KG1 (cell line): Measurements from ENCODE around the gene GALNT10.
"Not testable (repeated sequence)": the region's sequence is repeated elsewhere in the genome, so short reads cannot be mapped to it uniquely, and the experiment has no call there.

Source experiments
- DNase-seq: peaks from one replicate; lab custom pipeline; 2025; lab: John Stamatoyannopoulos, UW

GALNT10 gene

DNA sequence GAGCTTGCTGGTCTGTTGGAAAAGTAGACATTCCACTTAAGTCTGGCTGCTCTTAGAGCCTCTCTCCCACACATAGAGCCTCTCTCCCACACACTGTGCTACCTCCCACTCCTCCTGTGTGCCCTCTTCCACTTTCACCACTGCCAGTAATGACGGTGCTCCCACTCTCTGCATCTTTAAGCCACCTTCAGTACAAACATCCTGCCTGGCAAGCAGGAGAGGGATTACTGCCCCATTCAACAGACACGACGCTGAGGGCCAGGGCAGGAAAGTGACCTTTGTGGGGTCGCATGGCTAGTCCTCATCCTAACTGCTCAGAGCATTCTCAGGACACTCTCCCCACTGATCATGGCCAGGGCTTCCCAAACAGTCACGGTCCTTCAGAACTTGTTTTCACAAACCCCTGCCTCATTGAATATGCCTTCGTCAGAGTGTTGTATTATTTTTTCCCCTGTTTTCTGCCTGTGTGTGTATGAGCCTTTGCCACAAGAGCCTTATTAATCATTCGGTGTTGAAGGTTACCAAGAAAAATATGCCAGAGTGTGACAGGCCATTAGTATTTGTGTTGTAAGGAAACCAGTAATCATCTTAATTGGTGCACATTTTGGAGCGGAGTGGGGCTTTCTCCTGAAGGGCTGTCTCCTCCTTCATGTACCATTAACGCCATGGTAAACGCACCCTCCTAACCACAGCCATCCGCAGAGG is 168.1 kb downstream of the GALNT10 start:
- no peak for DNase-seq

DNA sequence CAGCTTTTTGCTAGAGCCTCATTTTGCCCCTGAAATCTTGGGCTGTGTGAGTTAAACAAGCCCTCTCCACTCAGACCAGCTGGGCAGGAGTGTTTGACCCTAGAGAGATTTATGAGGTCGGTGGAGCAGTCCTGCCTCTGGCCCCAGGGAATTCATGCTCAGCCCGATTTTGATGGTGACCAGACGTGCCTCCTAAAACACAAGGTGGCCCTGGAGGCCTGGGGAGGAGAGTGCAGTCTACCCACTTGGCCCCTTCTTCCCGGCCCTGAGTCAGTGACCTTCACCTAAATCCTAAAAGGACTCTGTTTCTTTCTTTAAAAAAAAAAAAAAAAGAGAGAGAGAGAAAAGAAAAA is 168.7 kb downstream of the GALNT10 start:
- no peak for DNase-seq

DNA sequence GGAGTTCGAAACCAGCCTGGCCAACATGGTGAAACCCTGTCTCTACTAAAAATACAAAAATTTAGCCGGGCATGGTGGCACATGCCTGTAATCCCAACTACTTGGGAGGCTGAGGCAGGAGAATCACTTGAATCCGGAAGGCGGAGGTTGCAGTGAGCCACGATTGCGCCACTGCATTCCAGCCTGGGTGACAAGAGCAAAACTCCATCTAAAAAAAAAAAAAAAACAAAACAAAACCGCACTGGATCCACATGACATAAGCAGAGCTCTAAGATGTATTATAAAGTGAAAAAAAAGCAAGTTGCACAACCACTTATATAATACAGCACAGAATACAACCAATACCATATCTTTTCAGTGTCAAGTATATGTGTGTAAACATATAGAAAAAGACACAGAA is 169.7 kb downstream of the GALNT10 start:
- not testable (repeated sequence) for DNase-seq

DNA sequence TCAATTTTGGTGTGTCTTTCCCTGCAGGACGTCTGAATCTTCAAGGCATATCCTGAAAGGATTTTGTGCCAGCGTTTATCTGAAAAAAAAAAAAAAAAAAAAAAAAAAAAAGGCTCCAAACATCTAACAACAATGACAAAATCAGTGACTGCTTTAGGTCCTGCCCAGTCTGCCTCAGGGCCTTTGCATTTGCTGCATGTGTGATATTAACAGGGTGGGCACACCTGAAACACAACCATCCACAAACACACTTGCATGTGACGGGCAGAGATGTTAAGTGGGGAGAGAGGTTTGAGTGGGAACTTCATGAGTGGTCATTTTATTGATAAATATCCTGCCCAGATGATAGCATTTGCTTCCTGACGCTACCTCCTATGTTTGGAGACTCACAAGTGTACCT is 172.9 kb downstream of the GALNT10 start:
- no peak for DNase-seq

DNA sequence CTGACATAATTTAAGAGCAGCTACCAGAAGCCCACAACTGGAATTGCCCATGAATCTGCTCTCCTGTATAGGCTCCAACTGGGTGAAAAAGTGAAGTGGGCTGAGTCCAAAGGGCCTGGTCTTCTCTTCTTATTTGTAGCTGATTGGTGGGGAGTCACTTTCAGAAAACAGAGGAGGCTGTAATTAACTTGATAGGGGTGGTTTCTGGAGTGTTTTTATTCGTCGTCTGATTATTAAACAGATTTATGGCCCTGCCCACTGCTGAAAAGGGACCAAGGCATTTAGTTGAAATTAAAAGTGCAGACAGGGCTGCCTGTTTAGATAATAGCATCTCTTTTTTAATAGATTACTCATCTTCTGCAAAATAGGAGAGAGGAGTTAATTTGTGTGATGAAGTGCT is 174.2 kb downstream of the GALNT10 start:
- DNase-seq = no peak

DNA sequence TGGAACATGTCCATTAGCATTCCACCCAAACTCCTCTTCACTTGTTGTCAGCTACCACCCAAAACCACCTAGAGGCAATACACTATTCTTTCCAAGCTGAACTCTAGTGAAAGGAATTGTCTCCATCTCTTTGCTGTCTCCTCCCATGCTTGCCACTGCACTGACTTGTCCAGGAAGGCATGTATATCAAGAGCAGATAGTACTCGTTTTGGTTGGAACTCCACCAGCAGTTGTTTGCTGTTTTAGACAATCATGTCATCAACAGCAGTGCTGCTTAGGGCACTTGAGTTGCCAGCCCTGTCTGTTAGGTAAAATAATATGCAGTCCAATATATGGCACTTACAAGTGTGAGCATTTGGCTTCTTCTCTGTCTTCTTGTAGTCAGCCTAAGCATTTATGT is 175.3 kb downstream of the GALNT10 start:
- no peak for DNase-seq

DNA sequence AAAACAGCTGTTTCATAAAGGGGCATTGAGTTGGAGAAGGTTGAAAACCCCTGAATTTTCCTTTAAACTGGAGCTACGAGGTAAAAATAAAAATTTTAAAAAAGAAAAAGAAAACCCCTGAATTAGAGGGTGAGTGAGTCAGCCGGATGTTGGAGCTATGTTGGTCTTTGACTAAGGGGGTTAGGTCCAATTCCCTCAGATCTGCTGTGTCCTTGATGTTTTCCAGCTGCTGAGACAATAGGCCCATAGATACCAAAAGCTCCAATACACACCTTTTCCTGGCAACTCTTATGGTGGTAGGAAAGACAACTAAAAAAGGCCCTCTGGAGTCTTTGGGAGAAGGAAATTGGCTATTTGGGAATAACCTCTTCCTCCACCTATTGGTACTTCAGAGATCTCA is 175.8 kb downstream of the GALNT10 start:
- DNase-seq = no peak

DNA sequence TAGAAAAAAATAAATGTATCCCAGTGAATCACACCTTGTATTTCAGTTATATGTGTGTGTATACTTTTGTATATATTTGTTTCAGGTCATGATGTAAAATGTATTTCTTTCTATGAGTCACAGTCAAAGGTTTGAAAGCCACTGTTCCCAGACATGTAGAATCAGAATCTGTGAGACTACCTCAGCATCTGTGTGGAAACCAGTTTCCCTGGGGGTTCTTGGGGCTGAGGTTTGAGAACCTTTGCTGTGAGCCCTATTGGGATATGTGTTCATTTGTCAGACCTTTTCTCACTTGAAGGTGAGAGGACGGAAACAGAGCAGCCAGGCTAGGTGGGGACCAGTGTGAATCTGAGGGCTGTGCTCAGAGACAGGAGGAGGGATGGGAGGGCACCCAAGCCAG is 176.6 kb downstream of the GALNT10 start:
- no peak for DNase-seq

DNA sequence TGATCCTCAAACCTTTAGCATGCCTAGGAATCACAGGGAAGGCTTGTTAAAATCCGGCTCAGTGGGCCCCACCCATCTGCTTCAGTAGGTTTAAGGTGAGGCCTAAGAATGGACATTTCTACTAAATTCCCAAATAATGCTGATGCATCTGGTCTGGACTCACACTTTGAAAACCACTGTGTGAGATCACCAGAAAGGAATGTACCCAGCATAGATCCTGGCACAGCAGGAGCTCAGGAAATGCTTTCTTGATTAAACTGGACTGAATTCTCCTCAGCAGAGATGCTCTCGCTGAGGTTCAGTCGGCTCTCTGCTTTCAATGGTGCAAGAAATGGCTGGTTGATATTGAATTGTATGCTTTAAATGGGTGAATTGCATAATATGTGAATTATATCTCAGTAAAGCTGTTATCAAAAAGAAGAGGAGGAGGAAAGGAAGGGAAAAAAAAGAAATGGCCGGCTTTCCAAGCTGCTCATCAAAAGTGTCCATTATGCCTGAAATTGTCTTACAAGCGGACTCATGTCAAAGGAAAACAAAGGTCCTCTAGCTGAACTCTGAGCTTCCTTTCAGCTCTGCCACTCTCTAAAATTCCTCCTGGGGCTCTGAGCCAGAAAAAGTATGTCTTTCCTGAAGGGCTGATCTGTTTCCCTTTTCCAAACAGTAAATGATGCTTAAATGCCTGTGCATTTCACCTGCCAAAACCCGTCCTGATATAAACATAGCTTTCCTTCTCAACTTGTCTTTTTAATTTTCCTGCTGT is 177.7 kb downstream of the GALNT10 start:
- no peak for DNase-seq

DNA sequence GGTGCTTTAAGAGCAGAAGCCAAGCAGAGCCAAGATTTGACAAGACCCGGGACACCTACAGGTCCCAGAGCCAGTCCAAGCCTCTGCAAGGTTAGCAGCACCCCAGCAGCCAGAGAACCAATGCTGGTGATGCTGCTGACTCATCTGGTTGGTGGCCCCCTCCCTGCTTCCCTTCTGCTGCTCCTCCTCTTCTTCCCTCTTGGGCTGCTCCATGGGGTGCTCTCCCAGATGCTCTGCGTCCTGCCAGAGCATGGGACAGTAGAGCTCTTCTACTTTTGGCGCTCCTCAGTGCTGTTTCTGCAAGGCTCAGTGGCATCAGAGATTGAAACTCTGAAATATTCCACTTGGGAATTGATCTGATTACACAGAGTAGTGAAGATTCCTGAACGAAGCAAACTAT is 179.1 kb downstream of the GALNT10 start:
- DNase-seq = no peak

DNA sequence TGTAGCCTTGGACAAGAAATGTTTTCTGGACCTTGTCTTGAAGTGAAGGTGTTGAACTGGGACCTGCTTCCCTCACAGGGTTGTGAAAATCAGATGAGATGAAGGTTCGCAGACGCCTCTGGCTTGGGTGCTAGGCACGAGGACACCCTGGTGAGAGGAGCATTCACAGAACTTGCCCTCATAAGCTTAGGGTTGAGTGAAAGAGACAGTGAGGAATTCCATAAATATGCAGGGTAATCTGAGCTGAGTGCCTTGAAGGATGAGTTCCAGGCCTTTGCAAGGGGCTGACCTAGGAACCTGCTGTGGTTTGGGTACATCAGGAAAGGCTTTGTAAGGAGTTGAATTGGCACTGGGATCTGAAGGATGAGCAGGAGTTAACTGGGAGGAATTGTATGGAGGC is 179.6 kb downstream of the GALNT10 start:
- DNase-seq = no peak

DNA sequence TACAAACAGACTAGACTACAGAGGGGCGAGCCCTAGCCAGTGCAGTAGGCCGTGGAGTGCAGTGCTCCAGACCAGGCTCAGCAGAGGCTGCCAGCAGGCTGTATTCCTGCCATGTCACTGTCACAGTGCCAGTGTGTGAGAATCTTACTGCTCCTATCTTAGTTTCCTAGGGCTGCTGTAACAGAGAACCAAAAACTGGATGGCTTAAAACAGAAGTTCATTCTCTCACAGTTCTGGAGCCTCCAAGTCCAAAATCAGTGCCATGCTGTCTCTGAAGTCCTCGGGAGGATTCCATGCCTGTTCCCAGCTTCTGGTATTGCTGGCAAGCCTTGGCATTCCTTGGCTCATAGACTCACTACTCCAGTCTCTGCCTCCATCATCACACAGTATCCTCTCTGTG is 180.3 kb downstream of the GALNT10 start:
- no peak for DNase-seq

DNA sequence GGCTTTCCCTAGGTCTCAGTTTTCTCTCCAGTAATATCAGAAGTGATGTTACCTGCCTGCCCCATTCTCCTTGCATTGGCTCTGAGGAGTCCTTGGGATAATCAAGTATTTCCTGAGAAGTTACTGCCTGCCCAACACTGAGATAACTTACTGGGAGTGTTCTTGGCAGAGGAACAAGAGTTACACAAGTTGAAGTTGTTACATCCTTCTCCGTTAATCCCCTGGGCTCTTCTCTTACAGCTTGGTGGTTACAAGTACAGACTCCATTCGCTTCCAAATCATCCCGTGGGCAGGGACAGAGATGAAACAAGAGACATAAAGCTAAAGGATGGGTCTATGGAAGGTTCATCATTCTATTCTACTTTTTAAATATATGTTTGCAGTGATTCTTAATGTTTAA is 181.2 kb downstream of the GALNT10 start:
- no peak for DNase-seq

DNA sequence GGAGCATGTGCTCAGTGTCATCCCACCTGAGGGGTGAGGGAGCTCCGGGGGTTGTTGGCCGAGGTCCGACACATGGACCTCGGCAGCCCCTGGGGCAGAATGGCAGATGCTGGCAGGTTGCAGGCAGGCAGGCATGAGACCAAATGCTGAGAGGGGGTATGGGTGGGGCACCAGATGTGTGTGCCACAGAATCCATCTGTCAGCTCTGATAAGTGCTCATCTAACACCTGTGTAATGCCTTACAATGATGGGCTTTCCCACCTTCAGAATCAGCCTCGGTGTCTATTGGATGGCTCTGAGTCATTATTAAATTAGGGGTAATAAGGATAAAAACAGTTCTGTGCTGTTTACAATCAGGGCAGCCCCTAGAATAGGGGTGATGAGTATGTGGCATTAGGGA is 182.1 kb downstream of the GALNT10 start:
- DNase-seq = no peak

DNA sequence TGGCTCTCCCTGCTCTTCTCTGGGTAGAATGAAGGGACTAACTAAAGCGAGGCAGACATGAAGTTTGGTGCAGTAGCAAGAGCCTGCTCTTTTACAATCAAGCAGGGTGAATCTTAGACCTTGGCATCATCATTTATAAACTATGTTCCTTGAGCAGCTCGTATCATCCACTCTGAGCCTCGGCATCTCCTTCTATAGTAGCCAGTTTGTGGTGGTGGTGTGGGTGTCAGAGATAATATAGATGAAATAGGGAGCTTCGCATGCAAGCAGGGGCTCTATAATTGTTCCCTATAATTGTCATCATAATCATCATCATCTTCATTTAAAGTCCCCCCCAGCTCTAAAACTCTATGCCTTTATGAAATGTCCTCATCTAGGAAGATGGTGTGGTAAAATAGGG is 182.8 kb downstream of the GALNT10 start:
- no peak for DNase-seq

DNA sequence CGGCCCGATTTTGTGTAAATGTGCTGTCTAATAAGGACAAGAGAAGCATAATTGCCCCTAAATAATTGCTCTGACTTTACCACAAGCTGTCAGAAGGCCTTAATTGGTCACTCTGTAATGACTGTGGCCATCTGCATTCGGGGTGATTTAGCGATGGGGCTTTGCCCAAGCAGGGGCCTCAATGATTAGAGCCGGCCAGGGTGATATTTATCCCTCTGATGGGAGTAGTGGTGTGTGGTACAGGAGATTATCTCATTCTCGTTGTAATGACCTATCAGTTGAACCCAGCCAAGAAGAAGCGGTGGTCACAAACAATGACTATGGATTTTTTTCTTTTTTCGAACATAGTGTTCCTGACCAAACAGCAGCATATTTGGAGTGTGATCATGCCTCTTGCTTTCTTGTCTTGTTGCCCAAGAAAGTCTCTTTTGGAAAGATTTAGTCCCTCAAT is 183.2 kb downstream of the GALNT10 start:
- DNase-seq = no peak

DNA sequence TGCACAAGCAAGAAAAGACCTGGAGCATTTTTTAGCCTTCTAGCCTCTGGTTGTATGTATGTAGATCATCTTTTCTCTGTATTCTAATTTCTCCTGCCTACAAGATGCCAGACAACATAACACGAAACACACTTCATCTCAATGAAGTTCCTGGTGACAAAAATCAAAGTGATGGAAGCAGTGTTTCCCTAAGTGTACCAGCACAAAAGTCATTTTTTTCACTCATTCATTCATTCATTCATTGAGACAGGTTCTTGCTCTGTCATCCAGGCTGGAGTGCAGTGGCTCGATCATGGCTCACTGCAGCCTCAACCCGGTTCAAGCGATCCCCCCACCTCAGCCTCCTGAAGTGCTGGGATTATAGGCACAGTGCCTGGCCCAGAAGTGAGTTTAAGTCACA is 183.7 kb downstream of the GALNT10 start:
- no peak for DNase-seq

DNA sequence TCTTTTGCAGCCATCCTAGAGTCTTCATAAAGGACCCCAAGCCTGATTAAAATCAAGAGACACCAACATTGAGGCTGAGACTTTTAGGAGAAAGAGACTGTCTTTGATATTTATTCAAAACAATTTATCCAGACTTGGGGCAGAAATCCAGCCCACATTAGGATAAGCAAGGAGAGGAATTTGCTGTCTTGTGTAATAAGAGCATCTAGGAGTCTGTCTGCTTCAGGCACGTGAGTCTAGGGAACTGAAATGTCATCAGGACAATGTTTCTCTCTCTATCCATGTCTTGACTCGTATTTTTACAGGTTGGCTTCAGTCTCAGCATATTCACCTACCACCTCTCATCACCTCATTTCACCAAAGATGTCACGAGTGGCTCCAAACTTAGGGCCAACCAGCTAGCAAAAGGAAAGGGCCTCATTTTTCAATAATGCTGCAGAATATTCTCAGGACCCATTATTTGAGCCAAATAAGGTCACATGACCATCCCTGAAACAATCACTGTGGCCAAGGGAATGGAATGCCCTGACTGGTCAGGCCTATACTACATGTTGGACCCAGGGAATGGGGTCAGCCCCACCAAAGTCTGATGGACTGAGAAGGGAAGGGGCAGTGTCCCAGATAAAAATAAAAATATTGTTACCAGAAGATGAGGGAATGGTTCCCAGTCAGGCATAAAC is 184.9 kb downstream of the GALNT10 start:
- DNase-seq = no peak

DNA sequence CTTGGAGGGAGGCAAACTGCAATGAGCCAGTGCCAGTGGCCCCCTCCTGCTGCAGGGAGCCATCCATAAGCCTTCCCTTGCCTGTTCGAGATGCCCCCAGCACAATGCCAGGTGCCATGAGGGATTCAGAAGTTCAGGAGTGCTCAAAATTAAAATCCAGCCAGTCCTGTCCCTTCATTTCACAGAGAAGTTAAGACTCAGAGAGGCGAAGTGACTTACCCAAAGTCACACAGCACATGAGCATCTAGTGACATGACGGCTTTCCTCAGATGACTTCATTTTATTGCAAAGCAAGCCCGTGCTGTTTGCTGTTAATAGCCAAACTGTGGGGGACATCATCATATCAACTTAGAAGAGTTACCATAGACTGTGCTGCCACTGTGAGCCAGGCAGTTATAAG is 185.9 kb downstream of the GALNT10 start:
- DNase-seq = no peak

DNA sequence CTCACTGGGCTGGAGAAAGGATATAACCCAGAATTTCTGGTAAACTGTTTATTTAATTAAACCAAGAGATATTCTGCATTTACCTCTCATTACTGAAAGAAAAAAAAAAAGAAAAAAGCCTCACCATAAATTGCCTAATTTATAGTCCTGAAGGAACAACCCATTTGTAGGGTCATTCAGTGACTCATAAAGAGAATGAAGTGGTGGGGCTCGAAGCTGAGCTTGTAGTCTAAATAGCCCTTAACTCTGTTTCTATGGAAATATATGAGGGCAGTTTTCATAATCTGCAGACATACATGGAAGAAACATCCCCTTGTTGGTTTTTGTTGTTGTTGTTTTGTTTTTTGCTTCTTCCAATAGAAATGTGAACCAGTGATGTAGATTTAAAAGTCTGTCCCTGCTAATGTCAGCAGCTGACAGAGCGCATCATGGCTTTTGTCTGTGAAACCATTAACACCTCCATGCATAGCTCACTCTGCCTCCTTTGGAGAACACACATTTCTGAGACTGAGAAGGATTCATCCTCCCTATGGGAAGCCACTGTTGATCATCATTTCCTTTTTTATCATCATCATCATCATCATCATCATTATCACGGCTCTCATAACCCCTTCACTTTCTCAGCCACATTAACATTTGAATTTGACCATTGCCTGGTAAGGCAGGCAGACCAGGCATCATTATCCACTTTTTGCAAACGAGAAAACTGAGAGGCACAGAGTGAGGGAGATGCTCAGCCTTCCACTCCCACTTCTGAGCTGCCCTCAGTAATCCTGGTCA is 187.4 kb downstream of the GALNT10 start:
- DNase-seq = no peak

DNA sequence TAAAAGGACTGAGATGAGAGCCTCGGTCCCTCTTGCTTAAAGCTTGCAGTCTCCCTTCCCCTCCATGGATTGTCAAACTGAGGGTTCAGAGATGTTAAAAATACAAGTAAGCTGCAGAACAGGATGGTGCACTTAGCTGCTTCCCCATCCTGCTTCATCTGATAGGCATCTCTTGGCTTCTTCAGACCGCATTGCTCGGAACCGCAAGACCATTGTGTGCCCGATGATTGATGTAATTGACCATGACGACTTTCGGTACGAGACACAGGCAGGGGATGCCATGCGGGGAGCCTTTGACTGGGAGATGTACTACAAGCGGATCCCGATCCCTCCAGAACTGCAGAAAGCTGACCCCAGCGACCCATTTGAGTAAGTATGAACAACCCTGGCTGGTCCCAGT is 189.7 kb downstream of the GALNT10 start:
- DNase-seq = no peak

DNA sequence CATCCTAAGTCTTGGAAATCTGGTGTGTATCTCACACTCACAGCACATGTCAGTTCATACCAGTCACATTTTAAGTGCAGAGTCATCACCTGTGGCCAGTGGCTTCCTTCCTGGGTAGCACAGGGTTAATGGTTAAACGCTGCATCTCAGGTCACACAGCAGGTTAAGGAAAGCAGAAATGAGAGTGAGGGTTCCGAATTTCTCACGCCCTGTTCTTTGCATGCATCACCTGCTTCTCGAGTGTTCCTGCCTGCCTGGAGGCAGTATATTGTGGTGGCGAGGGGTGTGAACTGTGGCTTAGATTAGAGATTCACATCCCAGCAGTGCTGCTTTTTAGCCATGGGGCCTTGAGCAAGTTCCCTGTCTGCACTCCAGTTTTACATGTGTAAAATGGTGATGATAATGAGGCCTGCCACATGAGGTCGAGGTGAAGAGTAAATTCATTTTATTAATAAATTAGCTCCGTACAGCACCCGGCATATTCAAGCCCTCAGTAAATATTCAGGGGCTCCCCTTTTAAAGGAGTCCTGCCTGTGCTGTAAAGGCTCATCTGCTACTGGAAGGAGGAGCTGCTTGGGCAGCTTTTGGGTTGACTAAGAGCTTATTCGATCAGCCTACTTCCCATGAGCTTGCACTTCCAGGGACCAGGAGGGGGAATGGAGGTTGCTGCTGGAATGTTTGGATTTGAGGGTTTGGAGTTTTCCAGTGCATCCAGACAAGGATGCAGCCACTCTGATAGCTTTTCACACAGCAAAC is 194.1 kb downstream of the GALNT10 start:
- DNase-seq = no peak
